ENCODE data around the gene PPP6R2.

GRCh38 chr22:50323900-50324299 is 19.2 kb upstream of the PPP6R2 start:
- TF ChIP-seq, protein P1, sequence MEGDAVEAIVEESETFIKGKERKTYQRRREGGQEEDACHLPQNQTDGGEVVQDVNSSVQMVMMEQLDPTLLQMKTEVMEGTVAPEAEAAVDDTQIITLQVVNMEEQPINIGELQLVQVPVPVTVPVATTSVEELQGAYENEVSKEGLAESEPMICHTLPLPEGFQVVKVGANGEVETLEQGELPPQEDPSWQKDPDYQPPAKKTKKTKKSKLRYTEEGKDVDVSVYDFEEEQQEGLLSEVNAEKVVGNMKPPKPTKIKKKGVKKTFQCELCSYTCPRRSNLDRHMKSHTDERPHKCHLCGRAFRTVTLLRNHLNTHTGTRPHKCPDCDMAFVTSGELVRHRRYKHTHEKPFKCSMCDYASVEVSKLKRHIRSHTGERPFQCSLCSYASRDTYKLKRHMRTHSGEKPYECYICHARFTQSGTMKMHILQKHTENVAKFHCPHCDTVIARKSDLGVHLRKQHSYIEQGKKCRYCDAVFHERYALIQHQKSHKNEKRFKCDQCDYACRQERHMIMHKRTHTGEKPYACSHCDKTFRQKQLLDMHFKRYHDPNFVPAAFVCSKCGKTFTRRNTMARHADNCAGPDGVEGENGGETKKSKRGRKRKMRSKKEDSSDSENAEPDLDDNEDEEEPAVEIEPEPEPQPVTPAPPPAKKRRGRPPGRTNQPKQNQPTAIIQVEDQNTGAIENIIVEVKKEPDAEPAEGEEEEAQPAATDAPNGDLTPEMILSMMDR (conservative IDR thresholded peaks at IDR 0.05 in 1 of 2, IDR thresholded peaks at IDR 0.05 in 1 of 2; ENCODE audit: extremely low read depth in 1 of 2, insufficient read depth in 1 of 2, low read depth in 1 of 2, low read length in 2 of 2) = no peak
- TF ChIP-seq EZH2 (IDR thresholded peaks at IDR 0.05; ENCODE audit: borderline replicate concordance, low read length) = no peak
